GM23248 (cell line): ENCODE measurements around the gene GPR55.

Experiments used
- EZH2 ChIP-seq: fragments of 200-600 bp; sonication (generic); IDR thresholded peaks from 2 replicates; pipeline ENCODE4 v1.6.1; 2018; ENCODE audit warnings: antibody characterized with exemption, mild to moderate bottlenecking; ENCODE audit not compliant: insufficient read depth, poor library complexity, severe bottlenecking
- EZH2phosphoT487 ChIP-seq: fragments of 200-600 bp; sonication (generic); IDR thresholded peaks from 2 replicates; pipeline ENCODE4 v1.6.1; 2018; ENCODE audit warnings: antibody characterized with exemption, moderate library complexity, mild to moderate bottlenecking, low read depth; ENCODE audit not compliant: insufficient read depth

DNA sequence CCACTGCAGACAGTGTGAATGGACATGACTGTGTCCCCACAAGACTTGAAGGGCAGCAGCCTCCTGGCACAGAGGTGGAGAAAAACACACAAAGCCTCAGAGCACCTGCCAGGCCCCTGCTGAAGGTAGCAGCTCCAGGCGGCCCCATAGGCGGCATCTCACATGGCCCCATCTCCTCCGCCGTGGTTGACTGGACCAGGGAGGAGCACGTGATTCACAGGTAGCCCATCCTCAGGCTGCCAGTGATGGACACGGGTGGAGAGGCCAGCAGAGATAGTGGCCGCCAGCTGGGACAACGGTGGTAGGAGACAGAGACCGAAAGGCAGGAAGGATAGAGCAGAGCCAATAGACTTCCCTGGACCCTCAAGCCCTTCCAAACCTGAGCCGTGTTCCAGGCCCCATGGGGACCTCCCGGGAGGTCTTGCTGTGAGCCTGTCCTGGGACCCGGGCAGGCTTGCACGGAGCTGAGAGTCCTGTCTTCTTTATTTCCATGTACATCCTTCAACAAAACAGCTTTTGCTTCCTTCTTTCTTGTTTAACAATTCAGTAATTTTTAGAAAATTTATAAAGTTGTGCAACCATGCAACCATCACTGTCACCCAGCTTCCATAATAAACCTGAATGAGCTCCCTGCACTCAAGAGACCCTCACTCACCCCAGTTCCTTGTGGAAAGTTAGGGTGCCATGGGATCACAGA, 26.9 kb downstream of the GPR55 start:
- TF ChIP-seq EZH2 (no peak), EZH2phosphoT487 (no peak)
